ENCODE measurements around the gene ACSS1. TPM values are rescaled to one million over a fixed set of nuclear protein-coding genes. Genes with fewer than 3 reads are reported as not detected.

ACSS1 gene
- polyA plus RNA-seq, 2 of the 4 experiments (the other 2 are of a cell fraction), result 7.2 to 7.6 TPM

- no peak for ATAC-seq
- Histone ChIP-seq H3K4me3 (no peak overlapping the region), H3K4me1 (peaks cover 43% of the 10 kb centered on the region), H3K27ac (no peak overlapping the region), H3K9me3 (no peaks in the 10 kb centered on the region), H3K4me2 (peak overlapping the region; percentile 27)
- ChIA-PET POLR2A (no interaction called here), CTCF (interaction anchor here (0.8 to 3.0 kb wide), 8 partner anchors 8 to 344 kb away, joined by 3 to 11 read pairs (median 4); no protein-coding TSS in a partner anchor)
- WGBS (ENCODE audit: missing lambda C conversion rate), result 77% methylated on average over 10 of the region's 10 CpGs
- FAIRE-seq, result peak; percentile 63
- DNase-seq (ENCODE audit: low read depth in 1 of 2, low spot score in 1 of 2), result no peak
- peak in 1 of 2 experiments; percentile 39; a peak in 1 of 4 replicates for TF ChIP-seq CEBPB (IDR thresholded peaks at IDR 0.05)
- no peak for TF ChIP-seq MYC (IDR thresholded peaks at IDR 0.05; ENCODE audit: borderline replicate concordance, low read length)
- TF ChIP-seq REST (IDR thresholded peaks at IDR 0.05), result peak; percentile 85
- peak; percentile 54; the same call in 1 of the 2 replicates for TF ChIP-seq FOSL2 (IDR thresholded peaks at IDR 0.05)
- TF ChIP-seq FOSL2 (CRISPR knock-in tag; IDR thresholded peaks at IDR 0.05), result peak; percentile 83
These were observed 2.8 kb downstream of the ACSS1 start for GRCh38 chr20:25054995-25055629.

DNA sequence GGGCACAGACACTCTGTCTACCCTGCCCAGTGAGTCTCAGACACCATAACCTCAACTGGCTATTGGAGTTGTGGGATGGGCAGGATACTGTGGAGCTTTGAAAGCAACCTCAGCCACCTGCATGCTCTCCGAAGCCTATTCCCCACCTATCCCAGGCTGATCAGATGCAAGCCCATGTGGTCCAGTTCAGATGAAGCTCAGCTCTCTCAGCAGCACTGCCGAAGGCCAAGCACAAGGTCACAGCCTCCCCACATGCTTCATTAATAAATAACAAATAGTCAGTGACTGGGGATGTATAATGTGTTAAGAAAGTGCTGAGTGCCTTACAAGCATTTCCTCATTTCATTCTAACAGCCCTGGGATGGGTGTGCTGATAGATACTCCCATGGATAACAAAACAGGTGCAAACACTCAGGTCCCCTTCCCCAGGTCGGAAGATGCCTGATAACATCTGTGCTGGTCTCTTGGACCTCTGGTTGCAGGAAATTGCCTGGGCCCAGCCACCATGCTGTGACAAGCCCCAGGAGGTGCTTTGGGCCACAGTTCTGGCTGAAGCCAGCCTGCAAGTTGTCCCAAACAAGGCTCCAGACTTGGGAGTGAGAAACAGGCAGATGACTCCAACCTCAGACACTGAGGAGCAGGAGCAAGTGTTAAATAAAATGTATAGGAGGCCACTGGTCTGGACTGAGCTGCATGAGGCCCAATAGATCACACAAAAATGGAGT lies 3.7 kb downstream of the ACSS1 start:
- no peak for FAIRE-seq
- 69% methylated on average over 3 of the region's 3 CpGs for WGBS (ENCODE audit: missing lambda C conversion rate)

More for the DNA sequence above, 3.7 kb downstream of the ACSS1 start:
- Histone ChIP-seq H3K4me2 (no peak overlapping the region; the same call in 2 of the 3 replicates), H3K9me3 (no peaks in the 10 kb centered on the region), H3K4me3 (no peak overlapping the region), H3K4me1 (peaks cover 43% of the 10 kb centered on the region), H3K27ac (no peak overlapping the region)
- ATAC-seq (no peak), DNase-seq (ENCODE audit: low read depth in 1 of 2, low spot score in 1 of 2) (no peak)
- ChIA-PET POLR2A (no interaction called here), CTCF (interaction anchor here (0.6 to 3.0 kb wide), 9 partner anchors 9 to 345 kb away, joined by 3 to 11 read pairs (median 4); no protein-coding TSS in a partner anchor)
- TF ChIP-seq, protein P1, sequence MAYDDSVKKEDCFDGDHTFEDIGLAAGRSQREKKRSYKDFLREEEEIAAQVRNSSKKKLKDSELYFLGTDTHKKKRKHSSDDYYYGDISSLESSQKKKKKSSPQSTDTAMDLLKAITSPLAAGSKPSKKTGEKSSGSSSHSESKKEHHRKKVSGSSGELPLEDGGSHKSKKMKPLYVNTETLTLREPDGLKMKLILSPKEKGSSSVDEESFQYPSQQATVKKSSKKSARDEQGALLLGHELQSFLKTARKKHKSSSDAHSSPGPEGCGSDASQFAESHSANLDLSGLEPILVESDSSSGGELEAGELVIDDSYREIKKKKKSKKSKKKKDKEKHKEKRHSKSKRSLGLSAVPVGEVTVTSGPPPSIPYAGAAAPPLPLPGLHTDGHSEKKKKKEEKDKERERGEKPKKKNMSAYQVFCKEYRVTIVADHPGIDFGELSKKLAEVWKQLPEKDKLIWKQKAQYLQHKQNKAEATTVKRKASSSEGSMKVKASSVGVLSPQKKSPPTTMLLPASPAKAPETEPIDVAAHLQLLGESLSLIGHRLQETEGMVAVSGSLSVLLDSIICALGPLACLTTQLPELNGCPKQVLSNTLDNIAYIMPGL (CRISPR knock-in tag; IDR thresholded peaks at IDR 0.05; ENCODE audit: borderline replicate concordance), result no peak
- TF ChIP-seq PBX3 (IDR thresholded peaks at IDR 0.05) (no peak), MAFK (IDR thresholded peaks at IDR 0.05; ENCODE audit: partially characterized antibody) (no peak), HOXB13 (CRISPR knock-in tag; IDR thresholded peaks at IDR 0.05; ENCODE audit: low read depth) (no peak), KDM1A (IDR thresholded peaks at IDR 0.05; ENCODE audit: low read depth) (no peak), ATOH8 (CRISPR knock-in tag; IDR thresholded peaks at IDR 0.05; ENCODE audit: low read depth) (no peak), EHF (CRISPR knock-in tag; IDR thresholded peaks at IDR 0.05) (no peak), REST (IDR thresholded peaks at IDR 0.05) (no peak), MAZ (IDR thresholded peaks at IDR 0.05; ENCODE audit: borderline replicate concordance, low read depth, low read length) (no peak), ZFP36 (IDR thresholded peaks at IDR 0.05; ENCODE audit: borderline replicate concordance, partially characterized antibody) (no peak), RFX5 (IDR thresholded peaks at IDR 0.05) (no peak), ZSCAN20 (CRISPR knock-in tag; IDR thresholded peaks at IDR 0.05) (no peak), SMC3 (IDR thresholded peaks at IDR 0.05) (no peak), TFCP2L1 (CRISPR knock-in tag; IDR thresholded peaks at IDR 0.05) (no peak), FOXS1 (CRISPR knock-in tag; IDR thresholded peaks at IDR 0.05) (no peak)
- TF ChIP-seq, protein P2, sequence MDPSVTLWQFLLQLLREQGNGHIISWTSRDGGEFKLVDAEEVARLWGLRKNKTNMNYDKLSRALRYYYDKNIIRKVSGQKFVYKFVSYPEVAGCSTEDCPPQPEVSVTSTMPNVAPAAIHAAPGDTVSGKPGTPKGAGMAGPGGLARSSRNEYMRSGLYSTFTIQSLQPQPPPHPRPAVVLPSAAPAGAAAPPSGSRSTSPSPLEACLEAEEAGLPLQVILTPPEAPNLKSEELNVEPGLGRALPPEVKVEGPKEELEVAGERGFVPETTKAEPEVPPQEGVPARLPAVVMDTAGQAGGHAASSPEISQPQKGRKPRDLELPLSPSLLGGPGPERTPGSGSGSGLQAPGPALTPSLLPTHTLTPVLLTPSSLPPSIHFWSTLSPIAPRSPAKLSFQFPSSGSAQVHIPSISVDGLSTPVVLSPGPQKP (IDR thresholded peaks at IDR 0.05; ENCODE audit: low read depth, low read length), result no peak

Data from A549 (cell line).